GM23248 (cell line): ENCODE data around the gene ADAMTS7.

Experiments
- EZH2 ChIP-seq: fragments of 200-600 bp; sonication (generic); IDR thresholded peaks from 2 replicates; pipeline ENCODE4 v1.6.1; 2018; ENCODE audit warnings: antibody characterized with exemption, mild to moderate bottlenecking; ENCODE audit not compliant: insufficient read depth, poor library complexity, severe bottlenecking
- EZH2phosphoT487 ChIP-seq: fragments of 200-600 bp; sonication (generic); IDR thresholded peaks from 2 replicates; pipeline ENCODE4 v1.6.1; 2018; ENCODE audit warnings: antibody characterized with exemption, moderate library complexity, mild to moderate bottlenecking, low read depth; ENCODE audit not compliant: insufficient read depth

DNA sequence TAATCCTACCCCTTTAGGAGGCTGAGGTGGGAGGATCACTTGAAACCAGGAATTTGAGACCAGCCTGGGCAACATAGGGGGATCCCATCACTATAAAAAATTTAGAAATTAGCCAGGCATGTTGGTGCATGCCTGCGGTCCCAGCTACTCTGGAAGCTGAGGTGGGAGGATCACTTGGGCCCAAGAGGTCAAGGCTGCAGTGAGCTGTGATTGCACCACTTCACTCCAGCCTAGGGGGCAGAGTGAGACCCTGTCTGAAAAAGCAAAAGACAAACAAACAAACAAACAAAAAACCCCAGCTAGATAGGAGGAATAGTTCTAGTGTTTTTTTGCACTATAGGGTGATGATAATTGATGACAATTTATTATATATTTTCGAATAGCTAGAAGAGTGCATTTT lies 99.6 kb downstream of the ADAMTS7 start:
- TF ChIP-seq EZH2 (no peak), EZH2phosphoT487 (no peak)
